ENCODE data around the gene THSD1.
"Not testable (repeated sequence)": the region's sequence is repeated elsewhere in the genome, so short reads cannot be mapped to it uniquely, and the experiment has no call there.

Gene THSD1

GRCh38 chr13:52408071-52408658, 2.2 kb upstream of the THSD1 start:
- not testable (repeated sequence) for DNase-seq

GRCh38 chr13:52407436-52407835, 1.5 kb upstream of the THSD1 start:
- not testable (repeated sequence) for DNase-seq

- no peak for DNase-seq
These were observed 657 bp upstream of the THSD1 start for GRCh38 chr13:52406629-52407028.

- DNase-seq: peak in 1 of 2 experiments; percentile 35
These were observed 604 bp downstream of the THSD1 start for GRCh38 chr13:52405369-52405766.

- peak; percentile 11 to 35 for DNase-seq
These were observed 6.3 kb downstream of the THSD1 start for GRCh38 chr13:52399708-52400107.

GRCh38 chr13:52399046-52399445, 6.9 kb downstream of the THSD1 start:
- DNase-seq: no peak

GRCh38 chr13:52395704-52396103, 10.3 kb downstream of the THSD1 start:
- DNase-seq: no peak

- no peak for DNase-seq
These were observed 11.4 kb downstream of the THSD1 start for GRCh38 chr13:52394586-52394985.

- no peak for DNase-seq
These were observed 12.2 kb downstream of the THSD1 start for GRCh38 chr13:52393572-52394357.

- DNase-seq: no peak
These were observed 18.3 kb downstream of the THSD1 start for GRCh38 chr13:52387721-52388120.

- DNase-seq: no peak
These were observed 20.1 kb downstream of the THSD1 start for GRCh38 chr13:52385870-52386269.

GRCh38 chr13:52383366-52383765, 22.6 kb downstream of the THSD1 start:
- no peak for DNase-seq

- no peak for DNase-seq
These were observed 27.7 kb downstream of the THSD1 start for GRCh38 chr13:52378312-52378711.

- no peak for DNase-seq
These were observed 28.1 kb downstream of the THSD1 start for GRCh38 chr13:52377898-52378297.

GRCh38 chr13:52374873-52375411, 31.0 kb downstream of the THSD1 start:
- DNase-seq: no peak

GRCh38 chr13:52374389-52374788, 31.6 kb downstream of the THSD1 start:
- DNase-seq: no peak

GRCh38 chr13:52373277-52373676, 32.7 kb downstream of the THSD1 start:
- DNase-seq: not testable (repeated sequence)

GRCh38 chr13:52371736-52372247, 34.2 kb downstream of the THSD1 start:
- DNase-seq: no peak

- no peak for DNase-seq
These were observed 39.7 kb downstream of the THSD1 start for GRCh38 chr13:52366291-52366690.

GRCh38 chr13:52362169-52362887, 43.6 kb downstream of the THSD1 start:
- not testable (repeated sequence) for DNase-seq

- DNase-seq: no peak
These were observed 44.7 kb downstream of the THSD1 start for GRCh38 chr13:52361225-52361624.

GRCh38 chr13:52359534-52359933, 46.4 kb downstream of the THSD1 start:
- DNase-seq: no peak

- no peak for DNase-seq
These were observed 49.6 kb downstream of the THSD1 start for GRCh38 chr13:52356327-52356726.
